CD4-positive, alpha-beta T cell (primary cell): ENCODE results near the gene GABRB2. TPM values are rescaled to one million over a fixed set of nuclear protein-coding genes. Genes with fewer than 3 reads are reported as not detected.

Experiments used
- ATAC-seq: fragments of 200-7000 bp; cut with Tn5 transposase; one replicate; pipeline ENCODE4 v1.10.0; 2022; ENCODE audit warnings: mild to moderate bottlenecking; ENCODE audit not compliant: poor library complexity
- CTCF ChIA-PET: fragments of 350-600 bp; sonication (Branson Sonifier 250); formaldehyde crosslinking; loops from one replicate; lab custom pipeline; 2021; ENCODE audit warnings: antibody characterized with exemption, inconsistent platforms; lab: Charles Lee
- POLR2A ChIA-PET: fragments of 350-600 bp; sonication (Branson Sonifier 250); formaldehyde crosslinking; loops from one replicate; lab custom pipeline; 2021; ENCODE audit warnings: antibody characterized with exemption, inconsistent platforms; lab: Charles Lee
- DNase-seq, 14 experiments: peaks; one replicate each; pipeline ENCODE4 v3.0.0-alpha.2; 2013 to 2020; ENCODE audit warnings: mixed read lengths in 2 of 14
- H3K27ac ChIP-seq, 2 donors: one replicate each; pipeline versions ENCODE4 v1.5.1 to v1.7.0; 2013; ENCODE audit warnings: low read length in 2 of 2, low read depth in 1 of 2, mild to moderate bottlenecking in 1 of 2
- H3K27me3 ChIP-seq, 2 experiments: 1 replicate in 1 of 2; 2 replicates in 1 of 2; pipeline versions ENCODE4 v1.6.1 to v1.7.0; 2013; ENCODE audit warnings: low read length in 2 of 2, control low read depth in 1 of 2, mild to moderate bottlenecking in 1 of 2, moderate library complexity in 1 of 2; ENCODE audit not compliant: insufficient read depth in 2 of 2, control insufficient read depth in 1 of 2
- H3K36me3 ChIP-seq: one replicate; pipeline ENCODE4 v1.6.1; 2013; ENCODE audit warnings: low read length, control low read depth; ENCODE audit not compliant: insufficient read depth
- H3K4me1 ChIP-seq: one replicate; pipeline ENCODE4 v1.6.1; 2013; ENCODE audit warnings: low read length, control low read depth; ENCODE audit not compliant: insufficient read depth
- H3K4me3 ChIP-seq: one replicate; pipeline ENCODE4 v1.5.1; 2013; ENCODE audit warnings: mild to moderate bottlenecking, low read length, moderate library complexity
- H3K9me3 ChIP-seq, 2 experiments: 1 replicate in 1 of 2; 2 replicates in 1 of 2; pipeline versions ENCODE4 v1.6.1 to v1.7.0; 2013; ENCODE audit warnings: low read length in 2 of 2, mild to moderate bottlenecking in 2 of 2, control low read depth in 1 of 2, moderate library complexity in 1 of 2; ENCODE audit not compliant: control insufficient read depth in 1 of 2, insufficient read depth in 1 of 2
- H3K27ac Mint-ChIP-seq: one replicate; pipeline ENCODE4 v1.8.0; 2020; ENCODE audit warnings: mixed read lengths
- H3K27me3 Mint-ChIP-seq: one replicate; pipeline ENCODE4 v1.8.0; 2021; ENCODE audit warnings: mixed read lengths
- H3K36me3 Mint-ChIP-seq: one replicate; pipeline ENCODE4 v1.8.0; 2021; ENCODE audit warnings: low read depth, mixed read lengths
- H3K4me1 Mint-ChIP-seq: one replicate; pipeline ENCODE4 v1.8.0; 2021; ENCODE audit warnings: low read depth, mixed read lengths
- H3K4me3 Mint-ChIP-seq: one replicate; pipeline ENCODE4 v1.8.0; 2020; ENCODE audit warnings: mild to moderate bottlenecking, mixed read lengths
- H3K9me3 Mint-ChIP-seq: one replicate; pipeline ENCODE4 v1.8.0; 2020; ENCODE audit warnings: mixed read lengths
- CTCF ChIP-seq: fragments of 200-600 bp; IDR thresholded peaks from one replicate; pipeline ENCODE4 v1.8.0; 2022; ENCODE audit warnings: antibody characterized with exemption, mild to moderate bottlenecking
- intact Hi-C, 2 experiments: fragments of 100-400 bp; cut with DNase I in 1 of 2; cut with micrococcal nuclease in 1 of 2; formaldehyde crosslinking; loops; one replicate each; pipeline versions ENCODE4 v1.15.1 to v1.9.0; 2023 to 2025; cut with DNase I, micrococcal nuclease
- total RNA-seq, 174 experiments: library from RNA in 2 of 174; stranded (reverse) in 2 of 174; gene quantifications; one replicate each; pipeline ENCODE4 v1.2.3 and lab custom pipeline; 2021 to 2026

GABRB2 gene
- total RNA-seq, 2 experiments from 2014 or later: not detected

- no peak overlapping the region for H3K27ac ChIP-seq
- Mint-ChIP-seq H3K4me3 (no peak overlapping the region), H3K27ac (no peak overlapping the region), H3K27me3 (no peaks in the 10 kb centered on the region), H3K36me3 (no peaks in the 10 kb centered on the region), H3K9me3 (no peaks in the 10 kb centered on the region), H3K4me1 (no peaks in the 10 kb centered on the region)
- ATAC-seq: no peak
- intact Hi-C loops: no loop called here
- no peaks in the 10 kb centered on the region for H3K27me3 ChIP-seq
- CTCF ChIA-PET: no interaction called here
- POLR2A ChIA-PET: no interaction called here
- no peaks in the 10 kb centered on the region for H3K36me3 ChIP-seq
- no peak for DNase-seq
- no peaks in the 10 kb centered on the region for H3K4me1 ChIP-seq
- no peak overlapping the region for H3K4me3 ChIP-seq
- H3K9me3 ChIP-seq: no peaks in the 10 kb centered on the region
- no peak for TF ChIP-seq CTCF
Measured at GRCh38 chr5:161286066-161286655, 260.4 kb downstream of the GABRB2 start.

- DNase-seq (no peak), ATAC-seq (no peak)
- intact Hi-C loops: no loop called here
- Mint-ChIP-seq H3K4me1 (no peaks in the 10 kb centered on the region), H3K9me3 (no peaks in the 10 kb centered on the region), H3K4me3 (no peak overlapping the region), H3K27ac (no peak overlapping the region), H3K36me3 (no peaks in the 10 kb centered on the region), H3K27me3 (no peaks in the 10 kb centered on the region)
- Histone ChIP-seq H3K4me3 (no peak overlapping the region), H3K27ac (no peak overlapping the region), H3K4me1 (no peaks in the 10 kb centered on the region), H3K36me3 (no peaks in the 10 kb centered on the region), H3K9me3 (peaks cover 0 to 3% of the 10 kb centered on the region in 2 experiments), H3K27me3 (no peaks in the 10 kb centered on the region)
- no peak for TF ChIP-seq CTCF
- ChIA-PET CTCF (no interaction called here), POLR2A (no interaction called here)
Measured at GRCh38 chr5:161284445-161284844, 262.1 kb downstream of the GABRB2 start.

GRCh38 chr5:161283296-161283695 lies 263.2 kb downstream of the GABRB2 start:
- peaks cover 0 to 3% of the 10 kb centered on the region in 2 experiments for H3K9me3 ChIP-seq
- ATAC-seq (no peak), DNase-seq (no peak)
- no peak for TF ChIP-seq CTCF
- Mint-ChIP-seq H3K36me3 (no peaks in the 10 kb centered on the region), H3K27ac (no peak overlapping the region), H3K4me3 (no peak overlapping the region), H3K27me3 (no peaks in the 10 kb centered on the region), H3K4me1 (no peaks in the 10 kb centered on the region), H3K9me3 (no peaks in the 10 kb centered on the region)
- no peaks in the 10 kb centered on the region for H3K36me3 ChIP-seq
- intact Hi-C loops: no loop called here
- CTCF ChIA-PET: no interaction called here
- no peak overlapping the region for H3K4me3 ChIP-seq
- no peak overlapping the region for H3K27ac ChIP-seq
- H3K4me1 ChIP-seq: no peaks in the 10 kb centered on the region
- no peaks in the 10 kb centered on the region for H3K27me3 ChIP-seq
- POLR2A ChIA-PET: no interaction called here
